ENCODE data around the gene ZNF416.

The ZNF416 gene

GRCh38 chr19:57576661-57577060 lies 2.0 kb downstream of the ZNF416 start:
- POLR2A ChIA-PET: no interaction called here
- CTCF ChIA-PET: no interaction called here
- no peak for TF ChIP-seq SP1 (IDR thresholded peaks at IDR 0.05)
- TF ChIP-seq BHLHE40 (IDR thresholded peaks at IDR 0.05; ENCODE audit: borderline replicate concordance): no peak
- TF ChIP-seq LEF1 (IDR thresholded peaks at IDR 0.05; ENCODE audit: borderline replicate concordance): no peak
- TF ChIP-seq CTBP1 (IDR thresholded peaks at IDR 0.05; ENCODE audit: borderline replicate concordance): no peak
- no peak for TF ChIP-seq L3MBTL2 (conservative IDR thresholded peaks at IDR 0.05)
- no peak for TF ChIP-seq FOXK2 (IDR thresholded peaks at IDR 0.05)
- TF ChIP-seq PKNOX1 (IDR thresholded peaks at IDR 0.05): no peak
- TF ChIP-seq TARDBP (IDR thresholded peaks at IDR 0.05): no peak
- no peak for TF ChIP-seq ELF4 (IDR thresholded peaks at IDR 0.05)
- TF ChIP-seq NFRKB (IDR thresholded peaks at IDR 0.05): no peak
- no peak for TF ChIP-seq ARNT (IDR thresholded peaks at IDR 0.05)
- no peak for TF ChIP-seq ZNF384 (IDR thresholded peaks at IDR 0.05)
- no peak for TF ChIP-seq FOXA1 (IDR thresholded peaks at IDR 0.05)
- TF ChIP-seq SUZ12 (IDR thresholded peaks at IDR 0.05): no peak
- TF ChIP-seq HDGF (IDR thresholded peaks at IDR 0.05; ENCODE audit: borderline replicate concordance): no peak
- TF ChIP-seq FOXM1 (IDR thresholded peaks at IDR 0.05; ENCODE audit: borderline replicate concordance): no peak
- DNase-seq (ENCODE audit: extremely low spot score): no peak

GRCh38 chr19:57572415-57572947 lies 6.2 kb downstream of the ZNF416 start:
- CTCF ChIA-PET: no interaction called here
- TF ChIP-seq L3MBTL2 (conservative IDR thresholded peaks at IDR 0.05) (no peak), ARNT (IDR thresholded peaks at IDR 0.05) (no peak), FOXM1 (IDR thresholded peaks at IDR 0.05; ENCODE audit: borderline replicate concordance) (no peak), PKNOX1 (IDR thresholded peaks at IDR 0.05) (no peak), FOXA1 (IDR thresholded peaks at IDR 0.05) (no peak), CTBP1 (IDR thresholded peaks at IDR 0.05; ENCODE audit: borderline replicate concordance) (no peak), HDGF (IDR thresholded peaks at IDR 0.05; ENCODE audit: borderline replicate concordance) (no peak), SUZ12 (IDR thresholded peaks at IDR 0.05) (no peak), LEF1 (IDR thresholded peaks at IDR 0.05; ENCODE audit: borderline replicate concordance) (no peak), ELF4 (IDR thresholded peaks at IDR 0.05) (no peak), FOXK2 (IDR thresholded peaks at IDR 0.05) (no peak), SP1 (IDR thresholded peaks at IDR 0.05) (no peak), BHLHE40 (IDR thresholded peaks at IDR 0.05; ENCODE audit: borderline replicate concordance) (no peak), ZNF384 (IDR thresholded peaks at IDR 0.05) (no peak), NFRKB (IDR thresholded peaks at IDR 0.05) (no peak), TARDBP (IDR thresholded peaks at IDR 0.05) (no peak)
- POLR2A ChIA-PET: no interaction called here
- DNase-seq (ENCODE audit: extremely low spot score): no peak

- TF ChIP-seq SP1 (IDR thresholded peaks at IDR 0.05): no peak
- TF ChIP-seq TARDBP (IDR thresholded peaks at IDR 0.05): no peak
- no peak for TF ChIP-seq FOXM1 (IDR thresholded peaks at IDR 0.05; ENCODE audit: borderline replicate concordance)
- TF ChIP-seq NFRKB (IDR thresholded peaks at IDR 0.05): no peak
- TF ChIP-seq FOXK2 (IDR thresholded peaks at IDR 0.05): no peak
- TF ChIP-seq FOXA1 (IDR thresholded peaks at IDR 0.05): no peak
- no peak for TF ChIP-seq L3MBTL2 (conservative IDR thresholded peaks at IDR 0.05)
- TF ChIP-seq LEF1 (IDR thresholded peaks at IDR 0.05; ENCODE audit: borderline replicate concordance): no peak
- TF ChIP-seq HDGF (IDR thresholded peaks at IDR 0.05; ENCODE audit: borderline replicate concordance): no peak
- TF ChIP-seq BHLHE40 (IDR thresholded peaks at IDR 0.05; ENCODE audit: borderline replicate concordance): no peak
- no peak for TF ChIP-seq ZNF384 (IDR thresholded peaks at IDR 0.05)
- no peak for TF ChIP-seq CTBP1 (IDR thresholded peaks at IDR 0.05; ENCODE audit: borderline replicate concordance)
- TF ChIP-seq SUZ12 (IDR thresholded peaks at IDR 0.05): no peak
- TF ChIP-seq ELF4 (IDR thresholded peaks at IDR 0.05): no peak
- TF ChIP-seq ARNT (IDR thresholded peaks at IDR 0.05): no peak
- TF ChIP-seq PKNOX1 (IDR thresholded peaks at IDR 0.05): no peak
- CTCF ChIA-PET: no interaction called here
- DNase-seq (ENCODE audit: extremely low spot score): no peak
- POLR2A ChIA-PET: no interaction called here
Observed at GRCh38 chr19:57570707-57571106, 8.0 kb downstream of the ZNF416 start.

GRCh38 chr19:57566396-57567265 lies 12.1 kb downstream of the ZNF416 start:
- TF ChIP-seq ARNT (IDR thresholded peaks at IDR 0.05) (no peak), L3MBTL2 (conservative IDR thresholded peaks at IDR 0.05) (no peak), SP1 (IDR thresholded peaks at IDR 0.05) (no peak), ZNF384 (IDR thresholded peaks at IDR 0.05) (no peak), LEF1 (IDR thresholded peaks at IDR 0.05; ENCODE audit: borderline replicate concordance) (no peak), BHLHE40 (IDR thresholded peaks at IDR 0.05; ENCODE audit: borderline replicate concordance) (no peak), CTBP1 (IDR thresholded peaks at IDR 0.05; ENCODE audit: borderline replicate concordance) (no peak), FOXA1 (IDR thresholded peaks at IDR 0.05) (no peak), ELF4 (IDR thresholded peaks at IDR 0.05) (no peak), TARDBP (IDR thresholded peaks at IDR 0.05) (no peak), HDGF (IDR thresholded peaks at IDR 0.05; ENCODE audit: borderline replicate concordance) (no peak), FOXK2 (IDR thresholded peaks at IDR 0.05) (no peak), FOXM1 (IDR thresholded peaks at IDR 0.05; ENCODE audit: borderline replicate concordance) (no peak), PKNOX1 (IDR thresholded peaks at IDR 0.05) (no peak), SUZ12 (IDR thresholded peaks at IDR 0.05) (no peak), NFRKB (IDR thresholded peaks at IDR 0.05) (no peak)
- ChIA-PET POLR2A (no interaction called here), CTCF (no interaction called here)
- DNase-seq (ENCODE audit: extremely low spot score): no peak
